ENCODE results near the gene PGR. TPM values are rescaled to one million over a fixed set of nuclear protein-coding genes. Genes with fewer than 3 reads are reported as not detected.

PGR gene
- total RNA-seq, 4 donors from 2014 or later = 1.9 to 7.0 (median 4.2) TPM

- no peak for TF ChIP-seq CTCF (IDR thresholded peaks at IDR 0.05; ENCODE audit: low read depth)
These were observed 65.9 kb downstream of the PGR start for GRCh38 chr11:101063706-101064105.

- TF ChIP-seq CTCF (IDR thresholded peaks at IDR 0.05; ENCODE audit: low read depth) = no peak
These were observed 68.0 kb downstream of the PGR start for GRCh38 chr11:101061606-101062005.

- TF ChIP-seq CTCF (IDR thresholded peaks at IDR 0.05; ENCODE audit: low read depth) = no peak
These were observed 70.3 kb downstream of the PGR start for GRCh38 chr11:101059331-101059730.

GRCh38 chr11:101053492-101053891 is 76.1 kb downstream of the PGR start:
- no peak for TF ChIP-seq CTCF (IDR thresholded peaks at IDR 0.05; ENCODE audit: low read depth)

- no peak for TF ChIP-seq CTCF (IDR thresholded peaks at IDR 0.05; ENCODE audit: low read depth)
These were observed 77.9 kb downstream of the PGR start for GRCh38 chr11:101051677-101052076.

- TF ChIP-seq CTCF (IDR thresholded peaks at IDR 0.05; ENCODE audit: low read depth) = no peak
These were observed 79.8 kb downstream of the PGR start for GRCh38 chr11:101049813-101050212.

GRCh38 chr11:101049123-101049522 is 80.5 kb downstream of the PGR start:
- TF ChIP-seq CTCF (IDR thresholded peaks at IDR 0.05; ENCODE audit: low read depth) = no peak

Data from subcutaneous adipose tissue (tissue), 4 donors.